SK-N-SH (cell line): ENCODE measurements around the gene SPON1.

Experiments
- CTCF ChIP-seq: fragments of 200-600 bp; sonication (generic); IDR thresholded peaks from 2 replicates; pipeline ENCODE4 v1.6.1; 2017; ENCODE audit warnings: antibody characterized with exemption, mild to moderate bottlenecking, moderate library complexity
- EZH2phosphoT487 ChIP-seq: fragments of 200-600 bp; sonication (generic); IDR thresholded peaks from 2 replicates; pipeline ENCODE4 v1.6.1; 2017; ENCODE audit warnings: low read depth, mixed run types, mild to moderate bottlenecking, antibody characterized with exemption, moderate library complexity, borderline replicate concordance
- JUND ChIP-seq: IDR thresholded peaks from 2 replicates; pipeline ENCODE4 v1.4.0; 2012
- MXI1 ChIP-seq: IDR thresholded peaks from 2 replicates; pipeline ENCODE4 v1.6.1; 2012; ENCODE audit warnings: mild to moderate bottlenecking, low read depth, low read length, improper control_type of control experiment
- SMC3 ChIP-seq: IDR thresholded peaks from 2 replicates; pipeline ENCODE4 v1.6.1; 2012; ENCODE audit warnings: low read depth, low read length, improper control_type of control experiment
- TAF1 ChIP-seq: IDR thresholded peaks from 2 replicates; pipeline ENCODE4 v1.6.1; 2012; ENCODE audit warnings: low read depth, mild to moderate bottlenecking, low read length, moderate library complexity, borderline replicate concordance
- TEAD4 ChIP-seq: IDR thresholded peaks from 2 replicates; pipeline ENCODE4 v1.4.0; 2012; ENCODE audit warnings: mild to moderate bottlenecking, borderline replicate concordance; ENCODE audit not compliant: insufficient read depth

GRCh38 chr11:14067686-14068085 is 105.2 kb downstream of the SPON1 start:
- TF ChIP-seq CTCF (no peak), MXI1 (no peak), JUND (no peak), EZH2phosphoT487 (no peak), SMC3 (no peak), TEAD4 (no peak), TAF1 (no peak)
